IPS-15b (cell line): ENCODE results near the gene REP15.
"Not testable (repeated sequence)": the region's sequence is repeated elsewhere in the genome, so short reads cannot be mapped to it uniquely, and the experiment has no call there.

Experiments used
- H3K27me3 ChIP-seq: one replicate; pipeline ENCODE4 v1.6.1; 2013; ENCODE audit warnings: low read length; ENCODE audit not compliant: control insufficient read depth, insufficient read depth
- H3K36me3 ChIP-seq: one replicate; pipeline ENCODE4 v1.6.1; 2013; ENCODE audit warnings: low read length; ENCODE audit not compliant: control insufficient read depth, insufficient read depth
- H3K4me1 ChIP-seq: one replicate; pipeline ENCODE4 v1.6.1; 2013; ENCODE audit warnings: mild to moderate bottlenecking, low read length; ENCODE audit not compliant: control insufficient read depth, insufficient read depth
- H3K4me3 ChIP-seq: one replicate; pipeline ENCODE4 v1.5.1; 2013; ENCODE audit warnings: low read depth, low read length
- H3K9ac ChIP-seq: one replicate; pipeline ENCODE4 v1.6.1; 2013; ENCODE audit warnings: low read depth, mild to moderate bottlenecking, low read length
- H3K9me3 ChIP-seq: one replicate; pipeline ENCODE4 v1.6.1; 2013; ENCODE audit warnings: mild to moderate bottlenecking, low read length; ENCODE audit not compliant: control insufficient read depth, insufficient read depth

Gene REP15, protein sequence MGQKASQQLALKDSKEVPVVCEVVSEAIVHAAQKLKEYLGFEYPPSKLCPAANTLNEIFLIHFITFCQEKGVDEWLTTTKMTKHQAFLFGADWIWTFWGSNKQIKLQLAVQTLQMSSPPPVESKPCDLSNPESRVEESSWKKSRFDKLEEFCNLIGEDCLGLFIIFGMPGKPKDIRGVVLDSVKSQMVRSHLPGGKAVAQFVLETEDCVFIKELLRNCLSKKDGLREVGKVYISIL

DNA sequence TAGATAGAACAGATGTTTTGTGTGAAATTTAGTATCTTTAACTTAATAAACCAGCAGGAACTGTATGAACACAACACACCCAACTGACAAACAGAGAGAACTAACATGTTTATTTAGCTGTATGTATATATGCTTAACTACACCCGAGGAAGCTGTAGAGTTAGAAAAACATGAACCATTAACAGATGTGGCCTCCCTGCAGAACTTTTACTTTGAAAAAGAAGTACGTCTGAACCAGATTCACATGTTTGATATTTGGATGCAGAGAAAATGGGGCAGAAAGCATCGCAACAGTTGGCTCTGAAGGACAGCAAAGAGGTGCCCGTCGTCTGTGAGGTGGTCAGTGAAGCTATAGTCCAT lies at the start of gene REP15:
Gene REP15 (plus strand): TSS at position 155 of the 360 bp plus-strand sequence. CDS start 116 bp downstream, at position 271.
- Histone ChIP-seq H3K27me3 (no peaks in the 10 kb centered on the region), H3K36me3 (no peaks in the 10 kb centered on the region), H3K4me3 (no peak within 1 kb of the TSS), H3K9me3 (no peaks in the 10 kb centered on the region), H3K9ac (no peak within 1 kb of the TSS), H3K4me1 (no peaks in the 10 kb centered on the region)

GRCh38 chr12:27650011-27650410 lies 46.2 kb upstream of the REP15 start:
- H3K9me3 ChIP-seq: no peaks in the 10 kb centered on the region
- H3K4me1 ChIP-seq: no peaks in the 10 kb centered on the region
- H3K9ac ChIP-seq: no peak overlapping the region
- H3K36me3 ChIP-seq: no peaks in the 10 kb centered on the region
- H3K27me3 ChIP-seq: no peaks in the 10 kb centered on the region
- no peak overlapping the region for H3K4me3 ChIP-seq

DNA sequence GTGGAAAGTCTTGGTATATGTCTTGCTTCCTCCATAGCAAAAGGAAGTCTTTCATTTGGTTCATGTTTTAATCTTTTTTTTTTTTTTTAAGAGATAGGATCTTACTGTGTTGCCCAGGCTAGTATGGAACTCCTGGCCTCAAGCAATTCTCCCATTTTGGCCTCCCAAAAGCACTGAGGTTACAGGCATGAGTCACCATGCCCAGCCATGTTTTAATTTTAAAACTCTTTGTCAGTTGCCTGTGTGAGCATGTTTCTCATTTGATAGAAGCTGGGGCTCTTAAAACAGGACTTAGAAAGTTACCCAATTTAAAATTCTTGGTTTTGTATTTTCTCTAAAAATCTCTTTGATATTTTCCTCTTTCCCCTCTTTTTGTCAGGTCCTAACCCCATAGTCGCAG lies 45.0 kb upstream of the REP15 start:
- H3K4me3 ChIP-seq: no peak overlapping the region
- no peaks in the 10 kb centered on the region for H3K36me3 ChIP-seq
- no peaks in the 10 kb centered on the region for H3K9me3 ChIP-seq
- no peaks in the 10 kb centered on the region for H3K27me3 ChIP-seq
- H3K4me1 ChIP-seq: no peaks in the 10 kb centered on the region
- H3K9ac ChIP-seq: no peak overlapping the region

DNA sequence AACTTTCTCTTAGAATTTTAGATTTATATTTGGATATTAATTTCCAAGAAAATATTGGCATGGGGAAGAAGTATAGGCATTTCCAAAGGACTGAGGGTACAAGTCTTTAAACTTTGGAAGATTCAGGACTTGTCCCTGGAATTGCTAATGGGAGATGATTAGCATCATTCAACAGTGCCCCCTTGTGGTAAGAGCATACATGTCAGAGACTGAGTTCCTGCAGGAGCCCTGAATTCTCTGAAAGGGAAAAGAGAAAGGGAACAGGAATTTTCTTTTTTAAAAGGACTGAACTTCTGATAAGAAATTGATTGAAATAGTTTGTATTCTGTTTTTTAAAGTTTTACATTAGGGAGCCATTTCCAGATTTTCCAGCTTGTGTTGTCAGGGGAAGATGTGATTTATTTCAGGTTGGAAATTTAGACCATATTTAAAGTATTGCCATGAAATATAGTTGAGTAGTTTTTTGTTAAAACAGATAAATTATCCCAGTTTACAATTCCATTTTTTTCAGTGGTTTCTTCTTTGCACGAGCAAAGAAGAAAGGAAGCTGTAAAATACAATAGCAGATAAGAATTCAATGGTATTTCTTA lies 44.0 kb upstream of the REP15 start:
- no peaks in the 10 kb centered on the region for H3K9me3 ChIP-seq
- H3K4me1 ChIP-seq: no peaks in the 10 kb centered on the region
- H3K36me3 ChIP-seq: no peaks in the 10 kb centered on the region
- H3K27me3 ChIP-seq: no peaks in the 10 kb centered on the region
- no peak overlapping the region for H3K9ac ChIP-seq
- no peak overlapping the region for H3K4me3 ChIP-seq

- H3K9ac ChIP-seq: no peak overlapping the region
- no peaks in the 10 kb centered on the region for H3K27me3 ChIP-seq
- H3K9me3 ChIP-seq: no peaks in the 10 kb centered on the region
- H3K36me3 ChIP-seq: no peaks in the 10 kb centered on the region
- H3K4me1 ChIP-seq: no peaks in the 10 kb centered on the region
- no peak overlapping the region for H3K4me3 ChIP-seq
Observed at GRCh38 chr12:27653661-27654060, 42.6 kb upstream of the REP15 start.

- H3K9ac ChIP-seq, H3K4me3 ChIP-seq, H3K27me3 ChIP-seq, H3K36me3 ChIP-seq, H3K4me1 ChIP-seq, H3K9me3 ChIP-seq: not testable (repeated sequence)
Observed at GRCh38 chr12:27655476-27655875, 40.8 kb upstream of the REP15 start.

- Histone ChIP-seq H3K36me3 (no peaks in the 10 kb centered on the region), H3K27me3 (no peaks in the 10 kb centered on the region), H3K4me1 (no peaks in the 10 kb centered on the region), H3K9me3 (no peaks in the 10 kb centered on the region), H3K4me3 (no peak overlapping the region), H3K9ac (no peak overlapping the region)
Observed at GRCh38 chr12:27657296-27657695, 39.0 kb upstream of the REP15 start.

DNA sequence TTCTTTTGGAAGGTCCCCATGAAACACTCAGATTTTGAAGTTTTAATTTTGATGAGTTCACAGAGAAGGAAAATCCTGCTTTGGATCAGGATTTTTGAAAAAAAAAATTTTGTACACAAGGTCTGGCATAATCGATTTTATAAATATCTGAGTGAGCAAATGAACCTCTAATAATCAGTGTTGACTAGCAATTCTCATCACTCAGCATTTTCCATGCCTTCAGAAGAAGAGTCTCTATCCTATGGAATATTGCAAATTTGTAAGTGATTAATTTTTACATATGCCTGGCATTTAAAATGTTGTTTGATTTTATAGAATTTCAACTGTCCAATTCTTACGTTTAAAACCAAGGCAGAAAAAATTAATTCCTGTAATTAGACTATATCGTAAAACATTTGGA lies 30.5 kb upstream of the REP15 start:
- H3K9me3 ChIP-seq: no peaks in the 10 kb centered on the region
- H3K4me1 ChIP-seq: no peaks in the 10 kb centered on the region
- H3K27me3 ChIP-seq: no peaks in the 10 kb centered on the region
- peaks cover 6% of the 10 kb centered on the region for H3K36me3 ChIP-seq
- no peak overlapping the region for H3K9ac ChIP-seq
- H3K4me3 ChIP-seq: no peak overlapping the region

DNA sequence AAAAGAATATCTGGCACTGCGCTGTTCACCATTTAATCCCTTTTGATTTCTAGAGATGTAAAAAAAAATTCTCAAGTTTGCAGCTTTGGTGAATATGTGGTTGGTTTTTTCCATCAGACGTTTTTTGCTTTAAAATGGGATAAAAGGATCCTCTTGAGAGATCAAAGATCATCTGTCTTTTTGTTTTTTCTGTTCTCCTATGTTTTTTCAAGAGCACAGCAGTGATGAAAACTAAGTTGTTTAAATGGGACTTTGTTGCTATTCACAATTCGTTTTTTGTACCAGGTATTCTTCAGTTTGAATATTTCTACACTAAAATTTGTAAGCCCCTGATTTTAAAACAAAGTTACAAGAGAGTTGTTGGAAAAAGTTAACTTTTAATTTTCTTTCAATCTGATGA lies 29.7 kb upstream of the REP15 start:
- Histone ChIP-seq H3K4me3 (no peak overlapping the region), H3K27me3 (no peaks in the 10 kb centered on the region), H3K9me3 (no peaks in the 10 kb centered on the region), H3K36me3 (peaks cover 6% of the 10 kb centered on the region), H3K9ac (no peak overlapping the region), H3K4me1 (no peaks in the 10 kb centered on the region)

GRCh38 chr12:27667540-27667939 lies 28.7 kb upstream of the REP15 start:
- H3K9ac ChIP-seq: no peak overlapping the region
- H3K36me3 ChIP-seq: peaks cover 6% of the 10 kb centered on the region
- H3K27me3 ChIP-seq: no peaks in the 10 kb centered on the region
- no peak overlapping the region for H3K4me3 ChIP-seq
- H3K4me1 ChIP-seq: no peaks in the 10 kb centered on the region
- no peaks in the 10 kb centered on the region for H3K9me3 ChIP-seq

DNA sequence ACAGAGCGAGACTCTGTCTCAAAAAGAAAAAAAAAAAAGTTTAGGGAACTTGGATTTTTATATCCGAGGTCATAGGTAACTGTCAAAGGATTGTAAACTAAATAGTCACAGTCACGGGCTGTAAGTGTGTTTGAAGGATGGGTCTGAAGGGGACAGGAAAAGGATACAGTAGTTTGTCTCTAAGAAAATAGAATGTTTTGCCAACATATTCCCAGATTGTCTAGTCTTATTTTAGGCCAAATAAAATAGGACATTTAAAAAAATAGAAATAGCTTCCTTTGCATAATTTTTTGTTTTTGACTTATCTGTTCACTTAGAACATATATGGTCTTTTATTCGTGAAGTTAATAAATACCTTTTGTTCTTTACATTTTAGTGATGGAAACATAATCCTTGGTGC lies 24.2 kb upstream of the REP15 start:
- no peaks in the 10 kb centered on the region for H3K4me1 ChIP-seq
- H3K27me3 ChIP-seq: no peaks in the 10 kb centered on the region
- no peaks in the 10 kb centered on the region for H3K9me3 ChIP-seq
- H3K36me3 ChIP-seq: peaks cover 6% of the 10 kb centered on the region
- H3K4me3 ChIP-seq: no peak overlapping the region
- no peak overlapping the region for H3K9ac ChIP-seq

DNA sequence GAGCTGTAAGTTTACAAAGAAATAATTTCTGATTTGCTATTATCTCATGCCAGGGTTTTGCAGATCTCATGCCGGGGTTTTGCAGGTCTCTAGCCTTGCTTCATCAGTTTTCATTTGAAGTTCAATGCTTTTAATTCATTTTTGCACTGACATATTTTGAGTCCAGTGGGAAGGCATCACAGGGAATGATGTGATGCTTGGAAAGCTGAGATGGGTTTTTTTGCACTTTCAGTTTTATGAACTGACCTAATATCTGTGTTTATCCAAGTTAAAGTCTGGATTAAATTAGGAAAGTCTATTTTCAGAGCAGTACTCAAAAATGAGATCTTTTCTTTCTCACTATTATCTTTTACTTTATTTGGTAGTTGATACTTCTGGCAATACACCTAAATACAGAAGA lies 23.6 kb upstream of the REP15 start:
- Histone ChIP-seq H3K36me3 (peaks cover 4% of the 10 kb centered on the region), H3K4me1 (no peaks in the 10 kb centered on the region), H3K9ac (no peak overlapping the region), H3K9me3 (no peaks in the 10 kb centered on the region), H3K27me3 (no peaks in the 10 kb centered on the region), H3K4me3 (no peak overlapping the region)
